HG02973 (cell line): ENCODE results near the gene PLA2G4A.

Experiments
- ATAC-seq: cut with Tn5 transposase; IDR thresholded peaks from one replicate; pipeline ENCODE4 v1.9.1; 2021; ENCODE audit warnings: moderate library complexity; ENCODE audit not compliant: unreplicated experiment

The PLA2G4A gene

GRCh38 chr1:186831168-186831567 is 2.4 kb downstream of the PLA2G4A start:
- no peak for ATAC-seq

GRCh38 chr1:186834399-186834958 is 5.7 kb downstream of the PLA2G4A start:
- ATAC-seq: no peak

DNA sequence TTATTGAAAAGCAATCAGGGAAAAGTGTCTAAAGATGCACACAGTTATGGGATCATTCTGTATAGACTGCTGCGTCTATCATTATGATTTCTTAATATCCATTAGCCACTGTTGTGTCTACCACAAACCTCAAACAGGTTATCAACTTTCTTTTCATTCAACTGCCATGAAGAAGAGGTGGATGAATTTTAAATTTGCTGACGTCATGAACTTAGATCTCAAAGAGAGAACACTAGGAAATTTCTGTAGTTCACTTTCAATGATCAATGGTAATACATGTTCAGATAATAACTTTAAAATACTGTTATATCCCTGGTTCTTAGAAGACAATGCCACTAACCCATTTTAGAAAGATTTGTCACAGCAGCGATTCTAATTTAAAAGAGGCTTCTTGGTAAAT is 6.7 kb downstream of the PLA2G4A start:
- no peak for ATAC-seq

DNA sequence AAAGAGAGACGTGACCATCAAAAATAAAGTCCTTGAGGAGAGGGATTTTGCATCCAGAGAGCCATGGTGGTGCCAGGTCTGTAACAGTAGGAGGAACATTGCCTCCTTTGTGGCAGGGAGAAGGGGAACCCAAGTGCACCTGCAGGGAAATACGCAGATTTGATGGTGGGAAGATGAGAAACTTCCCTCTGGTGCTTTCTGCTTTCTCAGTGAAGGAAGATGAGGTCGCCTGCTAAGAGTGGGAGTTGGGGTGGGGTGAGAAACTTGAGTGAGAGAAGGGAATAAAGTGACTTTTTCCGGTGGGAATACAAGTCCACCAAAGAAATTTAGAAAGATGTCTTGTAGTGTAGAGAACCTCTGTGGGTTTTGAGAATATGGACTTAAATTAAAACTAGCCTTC is 9.1 kb downstream of the PLA2G4A start:
- ATAC-seq: no peak

DNA sequence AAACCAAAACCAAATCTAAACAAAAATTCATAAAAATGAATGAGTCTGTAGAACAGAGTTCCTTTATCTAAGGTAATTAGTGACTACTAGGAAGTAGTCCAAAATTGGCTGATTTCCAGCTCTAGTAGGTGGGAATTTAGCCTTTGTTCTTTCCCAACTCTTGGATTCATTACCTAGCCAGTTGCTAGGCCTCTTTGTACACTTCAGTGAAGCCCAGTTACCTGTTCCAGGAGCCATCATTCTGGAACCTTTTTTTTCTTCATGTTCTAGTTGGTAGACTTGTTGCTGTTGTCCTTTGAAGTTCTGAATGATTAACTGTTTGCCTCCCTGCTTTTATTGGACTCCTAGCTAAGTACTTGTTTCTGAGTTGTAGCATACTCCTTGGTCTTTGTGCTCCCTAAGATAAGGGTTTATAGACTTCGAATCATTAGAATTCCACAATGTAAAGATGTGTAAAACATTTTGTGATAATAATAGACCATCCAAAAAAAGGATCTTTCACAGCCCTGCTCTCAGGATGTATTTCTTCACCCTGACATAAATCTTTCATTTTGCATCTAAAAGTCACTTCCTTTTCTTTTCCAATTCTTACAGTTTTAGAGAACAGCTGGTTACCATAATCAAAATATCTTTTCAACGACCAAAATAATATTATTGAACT is 9.8 kb downstream of the PLA2G4A start:
- no peak for ATAC-seq

- no peak for ATAC-seq
These were observed 10.3 kb downstream of the PLA2G4A start for GRCh38 chr1:186839041-186839400.

GRCh38 chr1:186841599-186841998 is 12.8 kb downstream of the PLA2G4A start:
- no peak for ATAC-seq

DNA sequence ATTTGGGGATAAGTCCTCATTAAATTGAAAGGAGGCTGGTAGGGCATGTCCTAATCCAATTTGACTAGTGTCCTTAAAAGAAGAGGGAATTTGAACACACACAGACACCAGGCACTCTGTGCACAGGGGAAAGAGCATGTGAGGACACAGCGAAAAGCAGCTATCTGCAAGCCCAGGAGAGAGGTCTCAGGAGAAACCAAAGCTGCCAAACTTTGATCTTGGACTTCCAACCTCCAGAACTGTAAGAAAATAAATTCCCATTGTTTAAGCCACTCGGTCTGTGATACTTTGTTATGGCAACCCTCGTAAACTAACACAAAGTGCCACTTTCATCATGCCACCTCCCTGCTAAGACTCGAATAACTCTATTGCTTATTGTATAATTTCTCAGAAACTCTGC is 13.8 kb downstream of the PLA2G4A start:
- ATAC-seq: no peak

DNA sequence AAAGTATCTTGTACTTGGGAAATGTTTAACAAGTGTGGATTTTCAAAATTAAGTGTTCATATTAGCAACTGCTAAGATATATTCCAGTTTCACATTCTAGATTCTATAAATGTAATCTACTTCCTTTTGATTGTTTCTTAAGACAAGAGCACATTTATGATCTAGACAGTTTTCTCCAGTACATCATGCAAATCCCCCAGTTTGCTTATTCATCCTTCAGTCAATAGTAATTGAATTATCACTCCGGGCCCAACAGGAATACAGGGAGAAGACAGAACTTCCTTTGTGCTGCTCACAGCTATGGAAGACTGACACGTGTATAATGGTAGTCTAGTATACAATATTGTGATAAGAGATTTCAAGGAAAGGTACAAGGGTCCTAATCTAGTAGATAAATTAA is 14.5 kb downstream of the PLA2G4A start:
- ATAC-seq: no peak

DNA sequence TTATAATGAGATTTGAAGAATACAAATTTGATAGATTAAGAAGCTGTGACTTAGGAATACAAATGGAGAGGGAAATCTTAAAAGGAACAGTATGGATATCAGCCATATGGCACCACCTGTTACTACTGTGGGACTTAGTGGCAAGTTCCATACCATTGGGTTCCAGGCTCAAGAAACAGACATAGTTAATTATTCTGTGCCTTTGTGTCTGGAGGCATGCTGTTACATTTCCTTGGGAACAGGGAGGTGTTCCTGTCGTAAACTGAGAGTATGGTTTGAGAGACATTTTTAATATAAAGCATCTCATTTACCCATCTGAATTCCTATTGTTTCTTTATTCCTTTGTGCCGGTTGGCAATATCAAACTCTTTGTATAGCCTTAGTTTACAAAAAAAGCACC is 15.2 kb downstream of the PLA2G4A start:
- ATAC-seq: no peak

GRCh38 chr1:186845576-186846210 is 16.9 kb downstream of the PLA2G4A start:
- ATAC-seq: no peak

GRCh38 chr1:186848509-186849130 is 19.9 kb downstream of the PLA2G4A start:
- no peak for ATAC-seq

- peak; percentile 96 for ATAC-seq
These were observed 20.5 kb downstream of the PLA2G4A start for GRCh38 chr1:186849271-186849671.

GRCh38 chr1:186849826-186850225 is 21.1 kb downstream of the PLA2G4A start:
- peak; percentile 58 for ATAC-seq

- ATAC-seq: no peak
These were observed 25.4 kb downstream of the PLA2G4A start for GRCh38 chr1:186854102-186854501.

- peak; percentile 65 for ATAC-seq
These were observed 30.2 kb downstream of the PLA2G4A start for GRCh38 chr1:186858923-186859322.

GRCh38 chr1:186859995-186860394 is 31.2 kb downstream of the PLA2G4A start:
- no peak for ATAC-seq

GRCh38 chr1:186864296-186864695 is 35.5 kb downstream of the PLA2G4A start:
- no peak for ATAC-seq

GRCh38 chr1:186865253-186865652 is 36.5 kb downstream of the PLA2G4A start:
- peak; percentile 91 for ATAC-seq

- ATAC-seq: no peak
These were observed 37.1 kb downstream of the PLA2G4A start for GRCh38 chr1:186865857-186866256.

- ATAC-seq: no peak
These were observed 40.9 kb downstream of the PLA2G4A start for GRCh38 chr1:186869526-186870228.

DNA sequence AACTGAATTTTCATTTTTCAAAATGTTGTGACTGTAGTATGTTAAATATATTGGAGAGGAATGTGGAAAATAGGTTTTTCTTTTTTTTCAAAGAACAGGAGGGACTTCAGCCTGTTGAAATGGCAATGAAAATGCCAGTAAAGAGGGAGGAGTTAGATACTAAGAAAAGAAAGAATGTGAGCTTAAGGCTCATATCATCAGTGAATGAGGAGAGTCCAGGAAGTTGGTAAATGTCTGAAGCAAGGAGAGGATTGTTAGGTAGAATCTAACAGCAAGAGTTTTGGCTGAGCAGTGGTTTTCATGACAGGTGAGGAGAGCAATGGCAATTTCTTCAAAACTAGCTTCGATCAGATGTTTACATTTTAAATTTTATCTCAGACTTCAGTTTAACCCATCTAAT is 43.0 kb downstream of the PLA2G4A start:
- no peak for ATAC-seq
